Daoy (cell line): ENCODE results near the gene BTNL9. TPM values are rescaled to one million over a fixed set of nuclear protein-coding genes. Genes with fewer than 3 reads are reported as not detected.
"Not testable (repeated sequence)": the region's sequence is repeated elsewhere in the genome, so short reads cannot be mapped to it uniquely, and the experiment has no call there.

Experiments
- DNase-seq: peaks from one replicate; pipeline ENCODE4 v3.0.0-alpha.2; 2015; ENCODE audit warnings: low read depth
- total RNA-seq: library from RNA; depleted of rRNA; stranded (reverse); fragments of >200 nt; shearing (Covaris generic); gene quantifications from 2 replicates; pipeline ENCODE4 v1.2.3, GENCODE V29; 2014

BTNL9 gene
- total RNA-seq, 1 experiment from 2014 or later, result 1.6 TPM

- DNase-seq, result no peak
Observed at GRCh38 chr5:181042722-181043121, 2.7 kb downstream of the BTNL9 start.

- peak; percentile 28 for DNase-seq
Observed at GRCh38 chr5:181043285-181044092, 3.4 kb downstream of the BTNL9 start.

GRCh38 chr5:181044093-181044599 lies 4.1 kb downstream of the BTNL9 start:
- no peak for DNase-seq

GRCh38 chr5:181044662-181045305 lies 4.7 kb downstream of the BTNL9 start:
- DNase-seq, result peak; percentile 36

GRCh38 chr5:181045316-181045715 lies 5.2 kb downstream of the BTNL9 start:
- no peak for DNase-seq

- DNase-seq, result not testable (repeated sequence)
Observed at GRCh38 chr5:181045857-181046256, 5.8 kb downstream of the BTNL9 start.

- DNase-seq, result no peak
Observed at GRCh38 chr5:181047288-181047687, 7.2 kb downstream of the BTNL9 start.

- no peak for DNase-seq
Observed at GRCh38 chr5:181047921-181048320, 7.9 kb downstream of the BTNL9 start.

- no peak for DNase-seq
Observed at GRCh38 chr5:181050016-181050415, 9.9 kb downstream of the BTNL9 start.

- no peak for DNase-seq
Observed at GRCh38 chr5:181051841-181052671, 12.0 kb downstream of the BTNL9 start.

GRCh38 chr5:181052672-181053487 lies 12.8 kb downstream of the BTNL9 start:
- peak; percentile 68 for DNase-seq

GRCh38 chr5:181053488-181054121 lies 13.5 kb downstream of the BTNL9 start:
- peak; percentile 59 for DNase-seq

- DNase-seq, result no peak
Observed at GRCh38 chr5:181054138-181054537, 14.1 kb downstream of the BTNL9 start.

- no peak for DNase-seq
Observed at GRCh38 chr5:181054871-181055459, 14.9 kb downstream of the BTNL9 start.

- no peak for DNase-seq
Observed at GRCh38 chr5:181056431-181056830, 16.4 kb downstream of the BTNL9 start.

- DNase-seq, result no peak
Observed at GRCh38 chr5:181058321-181058720, 18.3 kb downstream of the BTNL9 start.

- no peak for DNase-seq
Observed at GRCh38 chr5:181058786-181059296, 18.8 kb downstream of the BTNL9 start.

GRCh38 chr5:181059297-181060230 lies 19.5 kb downstream of the BTNL9 start:
- DNase-seq, result peak; percentile 27

GRCh38 chr5:181060231-181060590 lies 20.1 kb downstream of the BTNL9 start:
- DNase-seq, result no peak
